Epithelial cell of proximal tubule (primary cell): Measurements from ENCODE around the gene FAAP100. TPM values are rescaled to one million over a fixed set of nuclear protein-coding genes. Genes with fewer than 3 reads are reported as not detected.

Experiments used
- DNase-seq: peaks from one replicate; pipeline ENCODE4 v3.0.0-alpha.2; 2011; ENCODE audit warnings: low read depth
- H3K4me3 ChIP-seq: 2 replicates; pipeline ENCODE4 v1.5.1; 2011; ENCODE audit warnings: low read depth, mild to moderate bottlenecking, low read length
- CTCF ChIP-seq: conservative IDR thresholded peaks from 2 replicates; pipeline ENCODE4 v1.5.1; 2012; ENCODE audit warnings: low read depth, mild to moderate bottlenecking, low read length
- total RNA-seq: library from RNA; depleted of rRNA; stranded (reverse); fragments of >200 nt; gene quantifications from 2 replicates; pipeline ENCODE4 v1.2.3, GENCODE V29; 2015

FAAP100 gene
- total RNA-seq, 1 donor from 2014 or later = 33.8 TPM

DNA sequence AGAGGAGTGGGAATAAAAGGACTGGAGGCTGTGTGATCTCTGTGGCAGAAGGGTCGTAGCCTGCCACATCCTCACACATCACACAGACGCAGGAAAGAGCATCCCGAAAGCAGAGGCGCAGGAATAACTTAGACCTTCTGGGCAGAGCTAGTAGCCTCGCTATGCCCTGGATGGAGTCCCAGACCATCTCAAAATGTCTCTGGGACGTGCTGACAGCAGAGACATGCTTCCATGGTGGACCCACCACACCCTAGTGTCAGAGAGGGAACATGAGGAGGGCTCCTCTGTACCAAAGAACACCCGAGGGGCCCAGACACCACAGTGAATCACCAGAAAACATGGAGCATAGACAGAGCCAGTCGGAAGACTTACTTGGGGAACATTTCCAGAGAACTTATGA lies 29.6 kb upstream of the FAAP100 start:
- no peak for DNase-seq
- TF ChIP-seq CTCF = no peak
- H3K4me3 ChIP-seq = no peak overlapping the region

DNA sequence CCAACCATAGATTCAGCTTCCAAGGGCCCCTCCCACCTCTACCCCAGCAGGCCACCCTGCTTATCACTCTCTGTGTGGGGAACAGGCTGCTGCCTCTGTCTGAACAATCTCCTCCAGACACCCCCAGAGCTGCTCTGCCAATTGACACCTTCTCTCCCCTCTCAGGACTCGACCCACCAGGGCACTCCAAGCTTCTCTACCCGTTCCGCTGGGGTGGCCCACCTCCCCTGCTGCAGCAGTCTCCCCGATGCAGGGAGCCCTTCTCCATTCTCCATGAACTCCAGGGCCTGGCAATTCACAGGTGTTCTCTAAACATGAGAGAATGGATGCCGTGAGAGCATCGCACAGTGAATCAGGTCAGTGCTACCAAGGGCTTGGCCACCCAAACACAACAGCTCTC lies 28.3 kb upstream of the FAAP100 start:
- TF ChIP-seq CTCF = no peak
- DNase-seq = no peak
- H3K4me3 ChIP-seq = no peak overlapping the region

DNA sequence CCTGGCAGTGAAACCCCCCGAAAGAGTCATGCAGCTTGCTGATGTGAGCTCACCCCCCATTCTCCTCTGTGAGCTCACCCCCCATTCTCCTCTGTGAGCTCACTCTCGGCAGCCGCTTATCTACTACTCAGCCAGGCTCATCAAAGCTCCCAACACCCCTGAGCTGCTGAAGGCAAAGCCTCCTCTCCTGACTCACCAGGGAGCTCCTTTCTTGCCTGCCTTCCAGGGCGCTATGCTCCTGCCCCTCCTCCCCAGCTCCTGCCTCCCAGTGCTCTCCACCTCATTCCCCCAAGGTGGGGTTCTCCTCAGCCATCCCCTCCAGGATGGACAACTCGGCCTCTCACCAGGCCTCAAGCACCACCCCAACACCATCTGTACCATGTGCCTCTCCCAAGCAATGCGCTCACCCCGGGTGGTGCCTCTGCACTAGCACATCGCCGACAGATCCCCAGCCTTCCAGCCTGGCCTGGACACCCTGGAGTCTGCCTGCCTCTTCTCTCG lies 27.7 kb upstream of the FAAP100 start:
- no peak for DNase-seq
- no peak overlapping the region for H3K4me3 ChIP-seq
- no peak for TF ChIP-seq CTCF

- no peak for TF ChIP-seq CTCF
- DNase-seq = no peak
- H3K4me3 ChIP-seq = no peak overlapping the region
These were observed 27.1 kb upstream of the FAAP100 start for GRCh38 chr17:81579298-81579697.

DNA sequence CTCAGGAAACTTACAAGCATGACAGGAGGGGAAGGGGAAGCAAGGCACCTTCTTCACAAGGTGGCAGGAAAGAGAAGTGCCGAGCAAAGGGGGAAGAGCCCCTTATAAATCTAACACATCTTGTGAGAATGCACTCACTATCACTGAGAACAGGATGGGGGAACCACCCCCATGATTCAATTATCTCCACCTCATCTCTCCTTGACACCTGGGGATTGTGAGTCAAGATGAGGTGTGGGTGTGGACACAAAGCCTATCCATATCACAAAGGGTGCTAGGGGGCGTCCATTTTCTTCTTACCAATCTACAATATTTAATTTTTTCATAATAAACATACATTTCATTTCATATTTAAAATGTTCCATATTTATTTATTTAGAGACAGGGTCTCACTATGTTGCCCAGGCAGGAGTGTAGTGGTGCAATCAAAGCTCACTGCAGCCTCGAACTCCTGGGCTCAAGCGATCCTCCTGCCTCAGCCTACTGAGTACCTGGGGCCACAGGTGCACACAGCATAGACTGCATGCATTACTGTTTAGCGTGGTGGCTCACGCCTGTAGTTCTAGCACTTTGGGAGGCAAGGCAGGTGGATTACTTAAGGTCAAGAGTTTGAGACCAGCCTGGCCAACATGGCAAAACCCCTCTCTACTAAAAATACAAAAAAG lies 26.5 kb upstream of the FAAP100 start:
- H3K4me3 ChIP-seq = no peak overlapping the region
- DNase-seq = no peak
- TF ChIP-seq CTCF = no peak

GRCh38 chr17:81578038-81578441 lies 25.9 kb upstream of the FAAP100 start:
- DNase-seq = no peak
- H3K4me3 ChIP-seq = no peak overlapping the region
- no peak for TF ChIP-seq CTCF

GRCh38 chr17:81577278-81578000 lies 25.3 kb upstream of the FAAP100 start:
- no peak for DNase-seq
- no peak for TF ChIP-seq CTCF
- H3K4me3 ChIP-seq = no peak overlapping the region
